NCI-H748 (cell line): ENCODE results near the gene CRPPA.
"Not testable (repeated sequence)": the region's sequence is repeated elsewhere in the genome, so short reads cannot be mapped to it uniquely, and the experiment has no call there.

Source experiments
- DNase-seq: peaks from one replicate; lab custom pipeline; 2025; ENCODE audit not compliant: unreplicated experiment; lab: John Stamatoyannopoulos, UW

The CRPPA gene

GRCh38 chr7:16421333-16422102 is at the start of gene CRPPA:
TSS of gene CRPPA (minus strand) at chr7:16421538. CDS start at chr7:16421322, 216 bp downstream.
- DNase-seq, result peak; percentile 67

DNA sequence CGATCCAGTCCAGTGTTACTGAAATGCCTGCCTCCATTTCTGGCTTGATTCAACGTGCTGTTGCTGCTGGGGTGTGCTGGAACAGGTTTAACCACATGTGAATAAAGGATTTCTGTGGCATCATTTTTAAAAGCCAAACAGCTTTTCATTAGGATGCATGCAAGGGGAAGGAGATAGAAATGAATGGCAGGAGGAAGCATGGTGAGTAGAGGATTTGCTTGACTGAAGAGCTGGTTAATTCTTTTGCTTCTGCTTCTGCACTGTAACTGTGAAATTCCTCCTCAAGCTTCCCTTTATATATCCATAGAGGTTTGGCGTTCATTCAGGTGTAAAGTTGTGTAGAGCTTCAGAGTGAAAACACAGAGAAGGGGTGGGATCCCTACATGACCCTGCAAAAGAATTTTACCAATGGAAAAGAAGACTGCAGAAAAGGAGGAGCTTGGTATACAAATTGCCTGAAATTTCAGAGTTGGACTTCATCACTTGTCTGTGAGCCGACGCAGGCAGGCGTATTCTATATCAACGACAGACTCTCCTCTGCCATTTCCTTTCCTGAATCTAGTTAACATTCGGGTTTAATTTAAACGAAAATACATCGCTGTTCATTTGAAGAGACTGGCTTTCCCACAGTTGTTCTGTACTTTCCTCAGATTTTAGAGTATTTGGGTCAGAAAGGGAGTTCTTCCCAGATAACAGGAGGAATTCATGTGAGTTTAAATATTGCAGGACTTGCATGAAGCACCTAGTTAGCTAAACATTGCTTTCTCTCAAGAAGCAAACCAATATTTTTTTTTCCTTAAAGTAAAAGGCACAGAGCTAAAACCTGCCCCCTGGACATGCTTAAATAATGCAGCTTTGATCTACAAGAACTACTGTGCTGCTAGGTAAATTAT is 44.4 kb upstream of the CRPPA start, which contains the start of gene SOSTDC1:
Gene SOSTDC1 (minus strand): TSS at position 270 of the 893 bp plus-strand sequence. CDS start 70 bp downstream, at position 200.
- peak; percentile 70 for DNase-seq

GRCh38 chr7:16463949-16464715 is 42.8 kb upstream of the CRPPA start:
- no peak for DNase-seq

DNA sequence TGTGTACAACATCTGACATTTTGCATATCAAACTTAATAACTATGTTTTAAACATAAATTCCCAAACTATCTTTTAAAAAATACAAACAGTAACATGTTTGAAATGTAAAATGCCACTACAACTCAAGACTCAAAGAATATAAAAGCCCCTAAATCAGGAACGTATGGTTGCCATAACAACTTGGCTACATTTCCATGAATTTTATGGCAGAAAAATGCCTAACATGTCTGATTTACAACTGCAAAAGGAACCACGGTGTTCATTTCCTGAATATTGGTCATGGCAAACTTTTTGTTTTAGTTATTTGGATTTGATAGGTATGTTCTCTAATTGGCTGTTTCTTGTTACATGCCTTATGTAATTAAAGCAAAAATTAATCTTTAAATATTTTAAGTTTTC is 42.2 kb upstream of the CRPPA start:
- DNase-seq, result no peak

GRCh38 chr7:16462431-16462889 is 41.1 kb upstream of the CRPPA start:
- DNase-seq, result no peak

DNA sequence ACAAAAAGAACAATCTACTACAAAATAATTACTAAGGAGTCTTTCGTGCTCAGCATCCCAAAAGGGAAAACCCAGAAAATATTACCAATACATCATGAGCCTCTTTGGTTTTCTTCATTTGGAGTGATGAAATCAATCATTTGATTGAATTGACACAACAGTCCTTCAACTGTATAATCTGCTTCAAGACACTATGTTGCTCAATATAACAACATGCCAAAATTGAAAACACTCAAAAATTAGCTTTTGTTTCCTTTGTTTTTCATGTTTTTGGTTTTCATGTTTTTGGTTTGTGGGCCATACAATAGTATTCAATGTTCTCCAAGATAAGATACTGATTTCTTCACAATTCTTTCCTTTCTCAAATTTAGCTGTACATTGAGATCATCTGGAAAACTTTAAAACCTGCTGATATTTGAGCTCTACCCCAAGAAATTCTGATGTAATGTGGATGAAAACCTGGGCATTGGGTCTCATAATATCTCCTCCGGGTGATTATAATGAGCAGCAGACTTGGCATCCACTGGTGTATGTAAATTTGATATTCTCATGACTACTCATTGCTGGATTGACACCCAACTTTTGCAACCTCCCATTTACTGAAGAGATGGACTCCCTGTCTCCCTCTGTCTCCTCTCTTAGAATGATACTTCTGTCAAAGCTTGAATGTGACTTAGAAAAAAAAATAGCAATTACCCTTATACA is 39.6 kb upstream of the CRPPA start:
- DNase-seq, result no peak

DNA sequence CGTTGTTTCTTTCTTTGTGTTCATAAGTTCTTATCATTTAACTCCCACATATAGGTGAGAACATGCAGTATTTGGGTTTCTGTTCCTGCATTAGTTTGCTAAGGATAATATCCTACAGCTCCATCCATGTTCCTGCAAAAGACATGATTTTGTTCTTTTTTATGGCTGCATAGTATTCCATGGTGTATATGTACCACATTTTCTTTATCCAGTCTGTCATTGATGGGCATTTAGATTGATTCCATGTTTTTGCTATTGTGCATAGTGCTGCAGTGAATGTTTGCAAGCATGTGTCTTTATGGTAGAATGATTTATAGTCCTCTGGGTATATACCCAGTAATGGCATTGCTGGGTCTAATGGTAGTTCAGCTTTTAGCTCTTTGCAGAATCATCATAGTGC is 35.0 kb upstream of the CRPPA start:
- DNase-seq, result not testable (repeated sequence)

DNA sequence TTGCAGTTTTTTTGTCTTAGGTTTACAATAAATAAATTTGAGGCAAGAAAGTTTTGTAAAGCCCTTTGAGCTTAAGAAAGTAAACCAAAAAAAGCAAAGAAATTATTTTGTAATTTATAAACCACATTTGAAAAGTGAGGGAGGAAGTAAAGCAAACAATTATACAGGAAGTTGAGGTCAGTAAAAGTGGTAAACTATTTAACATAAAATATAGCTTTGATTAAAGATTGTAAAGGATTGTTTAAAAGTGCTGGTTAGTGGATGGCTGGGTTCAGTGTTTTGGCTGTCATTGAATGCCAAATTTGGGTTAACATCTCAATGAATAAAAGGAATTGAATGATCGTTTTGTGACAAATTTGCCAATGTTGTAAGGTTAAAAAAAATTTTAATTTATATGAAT is 34.3 kb upstream of the CRPPA start:
- DNase-seq, result no peak

GRCh38 chr7:16450366-16450765 is 29.0 kb upstream of the CRPPA start:
- no peak for DNase-seq

- DNase-seq, result no peak
These were observed 26.5 kb upstream of the CRPPA start for GRCh38 chr7:16447876-16448275.

DNA sequence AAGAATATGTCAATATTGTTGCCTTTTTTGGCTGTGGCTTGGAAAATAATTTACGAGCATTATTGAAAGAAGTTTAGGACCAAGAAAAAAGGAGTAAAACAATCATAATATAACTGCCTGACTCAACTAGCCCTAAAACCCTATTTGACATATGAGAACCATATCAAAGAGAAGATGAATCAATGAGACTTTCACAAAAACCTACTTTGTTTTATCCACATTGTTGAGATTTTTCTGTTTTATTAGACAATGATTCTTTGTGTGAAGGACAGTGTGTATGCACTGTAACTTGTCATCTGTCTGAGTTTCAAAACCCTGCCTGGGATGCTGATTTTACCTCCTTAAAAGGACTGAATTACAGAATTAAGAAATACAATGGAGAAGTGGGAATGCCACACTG is 25.2 kb upstream of the CRPPA start:
- no peak for DNase-seq

DNA sequence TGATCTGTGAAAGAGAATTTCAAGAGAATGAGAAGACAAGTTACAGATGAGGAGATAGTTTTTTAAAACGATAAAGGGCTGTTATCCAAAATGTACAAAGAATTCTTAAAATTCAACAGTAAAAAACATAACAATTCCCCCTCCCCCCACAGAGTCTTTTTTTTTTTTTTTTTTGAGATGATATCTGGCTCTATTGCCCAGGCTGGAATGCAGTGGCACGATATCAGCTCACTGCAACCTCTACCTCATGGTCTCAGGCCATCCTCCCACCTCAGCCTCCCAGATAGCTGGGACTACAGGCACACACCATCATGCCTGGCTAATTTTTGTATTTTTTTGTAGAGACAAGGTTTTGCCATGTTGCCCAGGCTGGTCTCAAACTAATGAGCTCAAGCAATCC is 22.5 kb upstream of the CRPPA start:
- not testable (repeated sequence) for DNase-seq

DNA sequence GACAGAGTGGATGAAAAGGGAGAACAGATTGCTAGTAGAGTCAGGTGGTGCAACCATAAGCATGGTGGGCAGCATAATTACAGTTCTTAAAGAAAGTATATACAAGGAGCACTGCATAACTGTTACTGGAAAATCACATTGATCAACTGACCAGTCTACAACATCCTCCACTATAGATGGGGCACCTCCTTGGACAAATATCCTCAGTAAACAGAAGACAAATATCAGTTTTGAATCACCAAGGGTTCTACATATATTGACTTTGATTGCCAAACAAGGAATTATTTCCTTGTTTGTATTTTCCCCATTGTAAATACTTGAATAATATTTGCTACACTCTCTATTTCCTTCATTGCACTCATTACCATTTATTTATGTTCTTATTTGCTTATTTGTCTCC is 17.6 kb upstream of the CRPPA start:
- no peak for DNase-seq

DNA sequence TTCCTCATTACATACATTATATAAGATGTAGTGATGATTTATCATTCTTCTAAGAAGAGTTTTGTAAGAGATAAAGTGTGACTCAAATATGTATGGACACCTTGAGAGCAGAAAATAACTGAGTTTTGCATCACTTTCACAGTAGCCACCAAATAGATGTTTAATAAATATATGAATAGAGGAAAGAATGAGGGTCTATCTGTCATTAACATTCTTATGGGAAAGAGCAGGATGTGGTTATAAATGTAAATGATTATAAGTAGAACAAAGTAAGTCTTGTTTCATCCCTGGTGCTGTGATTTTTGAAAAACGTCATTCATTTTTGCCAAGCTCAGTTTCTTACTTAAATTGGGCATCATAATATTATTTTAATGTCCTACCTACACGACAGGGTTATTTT is 15.0 kb upstream of the CRPPA start:
- DNase-seq, result no peak

DNA sequence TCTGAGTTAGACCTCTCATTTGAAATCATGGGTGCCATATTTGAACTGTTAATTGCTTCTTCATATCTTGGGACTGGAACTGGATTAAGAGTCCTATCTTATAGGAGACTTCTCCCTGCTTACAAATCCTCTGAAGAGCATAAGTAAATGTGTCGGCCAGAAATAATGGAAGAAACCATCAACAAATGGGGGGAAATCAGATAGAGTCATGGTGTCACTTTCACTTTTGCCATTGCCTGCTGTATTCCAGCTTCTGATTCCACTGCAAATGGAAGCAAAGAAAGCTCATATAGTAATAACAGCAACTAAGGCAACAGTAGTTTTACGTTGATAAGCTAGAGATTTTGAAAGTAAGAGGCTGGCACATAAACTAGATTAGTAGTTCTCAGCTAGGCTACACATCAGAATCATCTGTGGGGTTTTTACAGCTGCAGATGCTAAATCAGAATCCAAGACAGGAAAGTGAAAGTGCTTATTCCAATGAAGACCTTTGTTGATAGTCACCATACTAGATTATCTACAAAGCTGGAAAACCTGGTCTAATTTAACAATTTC is 12.3 kb upstream of the CRPPA start:
- no peak for DNase-seq

GRCh38 chr7:16432425-16432731 is 11.0 kb upstream of the CRPPA start:
- DNase-seq, result no peak

- peak; percentile 52 for DNase-seq
These were observed 10.5 kb upstream of the CRPPA start for GRCh38 chr7:16431646-16432424.

DNA sequence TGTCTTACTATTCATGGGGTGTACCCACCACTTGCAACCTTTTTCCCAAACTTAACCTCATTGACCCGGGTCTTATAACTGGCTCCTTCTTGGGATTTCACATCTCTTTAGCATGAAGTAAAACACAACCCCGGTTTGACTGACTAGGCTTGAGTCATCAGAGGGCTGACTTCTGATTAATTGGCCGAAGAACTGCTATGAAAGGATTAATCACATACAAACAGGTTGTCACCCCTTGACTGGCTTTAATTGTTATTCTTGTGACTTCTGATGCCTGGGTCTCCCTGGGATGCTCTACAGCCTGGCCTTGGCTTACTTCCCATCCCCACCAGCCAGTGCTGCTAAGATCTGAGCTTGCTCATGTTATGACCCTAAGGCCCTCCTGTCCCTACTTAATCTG is 8.8 kb upstream of the CRPPA start:
- no peak for DNase-seq

DNA sequence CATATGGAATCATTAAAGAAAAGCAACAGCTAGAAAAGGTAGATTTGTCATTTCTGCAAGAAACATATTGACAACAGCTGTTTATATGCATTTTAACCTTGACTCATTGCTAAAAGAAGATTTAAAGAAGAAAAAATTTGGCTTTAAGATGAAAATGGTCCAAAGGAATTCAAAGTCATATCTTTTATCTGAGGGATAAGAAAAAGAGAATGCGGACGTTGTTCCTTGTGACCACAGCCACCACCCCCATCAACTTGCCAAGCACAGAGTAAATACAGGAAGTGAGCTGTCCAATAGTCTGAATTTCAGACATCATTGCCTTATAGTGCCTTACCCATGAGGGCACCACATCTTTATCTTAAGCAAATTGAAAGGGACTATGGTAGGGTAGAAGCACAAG is 7.3 kb upstream of the CRPPA start:
- DNase-seq, result no peak

DNA sequence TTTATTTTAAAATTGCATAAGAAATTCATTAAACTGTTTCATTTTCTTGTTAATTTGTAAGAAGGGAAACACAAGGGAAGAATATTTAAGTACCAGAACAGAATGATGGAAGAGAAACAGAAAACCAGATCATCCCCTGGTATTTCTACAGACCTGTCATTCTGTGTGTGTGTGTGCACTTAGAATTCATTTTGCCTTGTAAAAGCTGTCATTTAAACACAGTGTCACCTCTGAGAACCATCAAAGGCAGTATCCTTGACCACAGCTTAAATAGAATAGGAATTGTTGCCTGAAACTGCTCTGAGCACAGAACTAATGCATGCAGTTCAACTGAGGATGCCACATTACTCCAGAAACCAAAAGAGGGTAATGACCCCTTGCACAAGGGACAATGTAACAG is 6.8 kb upstream of the CRPPA start:
- no peak for DNase-seq
